ENCODE results near the gene ZNF410.

- TF ChIP-seq, protein P1, sequence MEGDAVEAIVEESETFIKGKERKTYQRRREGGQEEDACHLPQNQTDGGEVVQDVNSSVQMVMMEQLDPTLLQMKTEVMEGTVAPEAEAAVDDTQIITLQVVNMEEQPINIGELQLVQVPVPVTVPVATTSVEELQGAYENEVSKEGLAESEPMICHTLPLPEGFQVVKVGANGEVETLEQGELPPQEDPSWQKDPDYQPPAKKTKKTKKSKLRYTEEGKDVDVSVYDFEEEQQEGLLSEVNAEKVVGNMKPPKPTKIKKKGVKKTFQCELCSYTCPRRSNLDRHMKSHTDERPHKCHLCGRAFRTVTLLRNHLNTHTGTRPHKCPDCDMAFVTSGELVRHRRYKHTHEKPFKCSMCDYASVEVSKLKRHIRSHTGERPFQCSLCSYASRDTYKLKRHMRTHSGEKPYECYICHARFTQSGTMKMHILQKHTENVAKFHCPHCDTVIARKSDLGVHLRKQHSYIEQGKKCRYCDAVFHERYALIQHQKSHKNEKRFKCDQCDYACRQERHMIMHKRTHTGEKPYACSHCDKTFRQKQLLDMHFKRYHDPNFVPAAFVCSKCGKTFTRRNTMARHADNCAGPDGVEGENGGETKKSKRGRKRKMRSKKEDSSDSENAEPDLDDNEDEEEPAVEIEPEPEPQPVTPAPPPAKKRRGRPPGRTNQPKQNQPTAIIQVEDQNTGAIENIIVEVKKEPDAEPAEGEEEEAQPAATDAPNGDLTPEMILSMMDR (IDR thresholded peaks at IDR 0.05 in 4 of 5, conservative IDR thresholded peaks at IDR 0.05 in 1 of 5): peak in 4 of 5 experiments; percentile 19 to 36 (median 26)
- TF ChIP-seq POLR2A (IDR thresholded peaks at IDR 0.05): peak; percentile 68 to 71
Measured at GRCh38 chr14:73851567-73852382, 34.9 kb upstream of the ZNF410 start, which contains the start of gene PTGR2.
